Parathyroid adenoma (tissue), 2 donors: ENCODE data around the gene LTBP2.

ENCODE experiments used
- H2AFZ ChIP-seq: fragments of 300-600 bp; sonication (generic); one replicate; pipeline ENCODE4 v1.7.0; 2017; ENCODE audit warnings: antibody characterized with exemption, mild to moderate bottlenecking
- H3K27ac ChIP-seq: fragments of 300-600 bp; sonication (generic); one replicate; pipeline ENCODE4 v1.7.0; 2017
- H3K27me3 ChIP-seq: fragments of 300-600 bp; sonication (generic); one replicate; pipeline ENCODE4 v1.7.0; 2017; ENCODE audit warnings: low read length; ENCODE audit not compliant: control insufficient read depth, insufficient read depth
- H3K36me3 ChIP-seq: fragments of 300-600 bp; sonication (generic); one replicate; pipeline ENCODE4 v1.7.0; 2017; ENCODE audit warnings: low read length; ENCODE audit not compliant: control insufficient read depth, insufficient read depth
- H3K4me1 ChIP-seq: fragments of 300-600 bp; sonication (generic); one replicate; pipeline ENCODE4 v1.7.0; 2017; ENCODE audit warnings: control low read depth
- H3K4me2 ChIP-seq: fragments of 300-600 bp; sonication (generic); one replicate; pipeline ENCODE4 v1.7.0; 2017; ENCODE audit warnings: low read length
- H3K4me3 ChIP-seq: fragments of 300-600 bp; sonication (generic); one replicate; pipeline ENCODE4 v1.7.0; 2017; ENCODE audit warnings: low read depth, low read length
- H3K79me2 ChIP-seq: fragments of 300-600 bp; sonication (generic); one replicate; pipeline ENCODE4 v1.7.0; 2017; ENCODE audit warnings: control low read depth
- H3K9ac ChIP-seq: fragments of 300-600 bp; sonication (generic); one replicate; pipeline ENCODE4 v1.7.0; 2017; ENCODE audit warnings: mild to moderate bottlenecking
- H3K9me3 ChIP-seq: fragments of 300-600 bp; sonication (generic); one replicate; pipeline ENCODE4 v1.7.0; 2017; ENCODE audit warnings: low read length; ENCODE audit not compliant: control insufficient read depth
- TF ChIP-seq, protein P1 (sequence below): fragments of 300-600 bp; sonication (generic); IDR thresholded peaks from one replicate; pipeline ENCODE4 v1.7.0; 2017; ENCODE audit warnings: antibody characterized with exemption, mild to moderate bottlenecking
- donor health status: primary hyperparathyroidism.

LTBP2 gene

DNA sequence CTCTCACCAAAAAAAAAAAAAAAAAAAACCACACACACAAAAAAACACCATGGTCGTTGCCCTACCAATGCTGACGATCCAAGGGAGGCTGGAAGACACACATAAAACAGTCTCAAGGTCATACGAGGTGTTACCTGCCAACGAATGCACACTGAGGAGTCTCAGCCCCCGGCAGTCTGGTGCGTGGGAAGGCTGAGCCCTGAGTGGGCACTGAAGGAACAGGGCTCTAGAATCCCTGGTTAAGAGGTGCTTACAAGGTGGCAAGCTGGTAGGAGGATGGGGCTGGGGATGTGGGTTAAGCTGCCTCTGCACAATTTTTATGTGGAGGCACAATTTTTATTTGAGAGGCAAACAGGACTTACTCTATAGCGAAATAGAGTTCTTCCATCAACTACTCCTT lies 7.9 kb downstream of the LTBP2 start:
- Histone ChIP-seq H3K27ac (no peak overlapping the region), H3K27me3 (no peaks in the 10 kb centered on the region), H3K9ac (no peak overlapping the region), H3K4me2 (no peak overlapping the region), H3K4me1 (peaks cover 14% of the 10 kb centered on the region), H3K4me3 (no peak overlapping the region), H3K36me3 (no peaks in the 10 kb centered on the region), H3K79me2 (no peaks in the 10 kb centered on the region), H3K9me3 (no peaks in the 10 kb centered on the region), H2AFZ (no peak overlapping the region)
- TF ChIP-seq, protein P1, sequence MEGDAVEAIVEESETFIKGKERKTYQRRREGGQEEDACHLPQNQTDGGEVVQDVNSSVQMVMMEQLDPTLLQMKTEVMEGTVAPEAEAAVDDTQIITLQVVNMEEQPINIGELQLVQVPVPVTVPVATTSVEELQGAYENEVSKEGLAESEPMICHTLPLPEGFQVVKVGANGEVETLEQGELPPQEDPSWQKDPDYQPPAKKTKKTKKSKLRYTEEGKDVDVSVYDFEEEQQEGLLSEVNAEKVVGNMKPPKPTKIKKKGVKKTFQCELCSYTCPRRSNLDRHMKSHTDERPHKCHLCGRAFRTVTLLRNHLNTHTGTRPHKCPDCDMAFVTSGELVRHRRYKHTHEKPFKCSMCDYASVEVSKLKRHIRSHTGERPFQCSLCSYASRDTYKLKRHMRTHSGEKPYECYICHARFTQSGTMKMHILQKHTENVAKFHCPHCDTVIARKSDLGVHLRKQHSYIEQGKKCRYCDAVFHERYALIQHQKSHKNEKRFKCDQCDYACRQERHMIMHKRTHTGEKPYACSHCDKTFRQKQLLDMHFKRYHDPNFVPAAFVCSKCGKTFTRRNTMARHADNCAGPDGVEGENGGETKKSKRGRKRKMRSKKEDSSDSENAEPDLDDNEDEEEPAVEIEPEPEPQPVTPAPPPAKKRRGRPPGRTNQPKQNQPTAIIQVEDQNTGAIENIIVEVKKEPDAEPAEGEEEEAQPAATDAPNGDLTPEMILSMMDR: no peak

DNA sequence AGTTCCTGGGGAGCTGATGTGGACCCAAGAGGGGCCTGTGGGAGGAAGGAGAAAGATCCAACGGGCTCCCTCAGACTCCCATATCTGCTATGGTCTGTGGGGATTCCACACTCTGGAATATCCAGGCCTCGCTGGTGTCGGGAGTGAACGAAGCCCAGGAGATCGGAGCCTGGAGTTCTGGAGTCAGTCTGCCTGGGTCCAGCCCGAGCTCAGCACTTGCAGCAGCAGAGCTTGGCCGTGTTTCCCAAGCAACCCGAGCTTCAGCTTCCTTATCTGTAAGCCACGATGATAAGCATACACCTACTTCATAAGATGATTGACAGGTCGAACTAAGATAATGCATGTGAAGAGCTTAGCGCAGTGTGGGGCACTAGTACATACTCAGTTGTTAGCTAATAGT lies 10.1 kb downstream of the LTBP2 start:
- Histone ChIP-seq H3K27ac (no peak overlapping the region), H3K4me1 (peaks cover 14% of the 10 kb centered on the region), H3K36me3 (no peaks in the 10 kb centered on the region), H3K9me3 (no peaks in the 10 kb centered on the region), H3K4me2 (no peak overlapping the region), H3K27me3 (no peaks in the 10 kb centered on the region), H3K9ac (no peak overlapping the region), H3K4me3 (no peak overlapping the region), H2AFZ (no peak overlapping the region), H3K79me2 (no peaks in the 10 kb centered on the region)
- TF ChIP-seq, protein P1: no peak

DNA sequence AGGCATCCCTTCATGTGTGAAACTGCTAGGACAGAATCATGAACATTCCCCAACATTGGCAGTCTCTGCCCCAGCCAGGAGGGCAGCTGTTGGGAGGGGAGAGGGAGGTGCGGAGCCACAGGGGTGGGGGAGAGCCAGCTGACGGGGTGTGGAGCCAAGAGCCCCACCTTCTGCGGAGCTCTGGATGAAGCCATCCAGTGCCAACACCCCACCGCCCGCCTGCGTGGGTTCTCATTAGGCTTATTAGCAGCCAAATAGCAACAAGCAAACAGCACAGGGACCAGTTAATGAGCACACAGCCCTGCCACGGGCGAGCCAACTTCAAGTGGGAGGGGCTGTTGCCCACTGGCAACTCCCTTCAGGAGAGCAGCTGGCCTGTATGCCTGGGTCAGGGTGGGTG lies 12.1 kb downstream of the LTBP2 start:
- TF ChIP-seq, protein P1: no peak
- Histone ChIP-seq H2AFZ (peak overlapping the region; percentile 64), H3K36me3 (no peaks in the 10 kb centered on the region), H3K27ac (no peak overlapping the region), H3K9me3 (no peaks in the 10 kb centered on the region), H3K9ac (no peak overlapping the region), H3K4me1 (peaks cover 8% of the 10 kb centered on the region), H3K4me3 (no peak overlapping the region), H3K79me2 (no peaks in the 10 kb centered on the region), H3K27me3 (no peaks in the 10 kb centered on the region), H3K4me2 (no peak overlapping the region)

DNA sequence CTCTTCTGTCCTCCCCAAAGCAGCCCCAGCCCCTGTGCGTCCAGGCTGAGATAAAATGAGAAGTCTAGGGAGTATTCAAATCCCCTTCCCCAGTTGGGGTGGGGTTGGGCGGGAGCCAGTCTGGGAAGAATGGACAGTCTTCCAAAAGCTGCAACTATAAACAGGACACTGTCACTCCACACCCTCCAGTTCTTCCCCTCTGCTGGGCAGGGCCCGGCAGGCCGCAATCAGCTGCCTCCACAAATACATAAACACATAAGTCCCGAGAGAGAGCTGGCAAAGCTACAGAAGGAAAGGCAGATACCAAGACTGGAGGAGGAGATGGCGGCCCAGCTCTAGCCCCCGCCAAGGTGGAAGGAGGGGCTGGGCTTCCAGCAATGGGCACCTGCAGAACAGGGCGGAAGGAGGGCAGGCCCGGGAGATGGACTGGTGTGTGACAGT lies 12.7 kb downstream of the LTBP2 start:
- no peaks in the 10 kb centered on the region for H3K9me3 ChIP-seq
- H3K4me1 ChIP-seq: peaks cover 6% of the 10 kb centered on the region
- H3K79me2 ChIP-seq: no peaks in the 10 kb centered on the region
- H3K9ac ChIP-seq: no peak overlapping the region
- H3K27me3 ChIP-seq: no peaks in the 10 kb centered on the region
- no peaks in the 10 kb centered on the region for H3K36me3 ChIP-seq
- H2AFZ ChIP-seq: peak overlapping the region; percentile 64
- TF ChIP-seq, protein P1: no peak
- H3K4me3 ChIP-seq: no peak overlapping the region
- H3K4me2 ChIP-seq: no peak overlapping the region
- no peak overlapping the region for H3K27ac ChIP-seq

DNA sequence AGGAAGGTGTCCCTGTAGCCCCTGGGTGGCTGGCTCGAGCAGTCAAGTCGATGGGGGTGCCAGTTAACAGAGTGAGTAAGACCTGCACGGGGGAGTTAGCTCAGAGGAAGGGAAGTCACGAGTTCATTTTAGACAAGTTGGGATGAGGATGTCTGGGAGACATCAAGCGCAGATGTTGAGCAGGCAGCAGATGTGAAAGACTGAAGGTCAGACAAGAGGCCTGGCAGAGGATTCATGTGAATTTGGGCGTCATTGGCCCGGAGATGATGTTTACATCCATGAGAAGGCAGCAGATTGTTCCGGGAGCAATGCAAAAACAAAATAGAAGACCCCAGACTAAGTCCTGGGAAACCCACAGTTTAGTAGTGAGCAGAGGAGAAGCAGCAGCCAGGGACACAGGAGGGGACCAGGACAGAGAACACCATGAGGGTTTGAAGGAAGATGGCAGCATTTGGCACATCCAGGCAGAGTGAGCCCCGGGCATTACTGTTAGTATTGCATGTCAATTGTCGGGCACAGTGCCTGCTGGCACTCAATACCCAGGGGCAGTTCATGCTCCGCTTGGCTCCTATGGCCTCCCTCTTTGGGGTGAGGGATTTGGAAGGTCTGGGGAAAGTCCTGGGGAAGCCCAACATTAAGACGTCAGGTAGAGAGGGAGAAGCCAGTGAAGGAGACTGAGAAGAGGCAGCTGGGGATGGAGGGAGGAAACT lies 15.1 kb downstream of the LTBP2 start:
- no peaks in the 10 kb centered on the region for H3K27me3 ChIP-seq
- no peak overlapping the region for H3K27ac ChIP-seq

More for the DNA sequence above, 15.1 kb downstream of the LTBP2 start:
- peaks cover 13% of the 10 kb centered on the region for H3K4me1 ChIP-seq
- peak overlapping the region; percentile 17 for H2AFZ ChIP-seq
- H3K4me2 ChIP-seq: no peak overlapping the region
- no peaks in the 10 kb centered on the region for H3K79me2 ChIP-seq
- H3K9me3 ChIP-seq: no peaks in the 10 kb centered on the region
- H3K4me3 ChIP-seq: no peak overlapping the region
- H3K9ac ChIP-seq: no peak overlapping the region
- TF ChIP-seq, protein P1: no peak
- no peaks in the 10 kb centered on the region for H3K36me3 ChIP-seq
